GM18870 (cell line): ENCODE measurements around the gene NT5DC2.

Experiments
- ATAC-seq: cut with Tn5 transposase; IDR thresholded peaks from one replicate; pipeline ENCODE4 v1.9.1; 2021; ENCODE audit warnings: moderate library complexity; ENCODE audit not compliant: unreplicated experiment

Gene NT5DC2

GRCh38 chr3:52512727-52513126 lies 20.9 kb downstream of the NT5DC2 start:
- ATAC-seq: no peak

GRCh38 chr3:52512105-52512504 lies 21.6 kb downstream of the NT5DC2 start:
- no peak for ATAC-seq

GRCh38 chr3:52511509-52511908 lies 22.1 kb downstream of the NT5DC2 start:
- no peak for ATAC-seq

- no peak for ATAC-seq
Measured at GRCh38 chr3:52509753-52510328, 23.8 kb downstream of the NT5DC2 start.

- ATAC-seq: no peak
Measured at GRCh38 chr3:52507359-52507758, 26.3 kb downstream of the NT5DC2 start.

- ATAC-seq: no peak
Measured at GRCh38 chr3:52506266-52506966, 27.2 kb downstream of the NT5DC2 start.

- ATAC-seq: no peak
Measured at GRCh38 chr3:52504977-52505376, 28.7 kb downstream of the NT5DC2 start.

- no peak for ATAC-seq
Measured at GRCh38 chr3:52503788-52504424, 29.8 kb downstream of the NT5DC2 start.

GRCh38 chr3:52502808-52503350 lies 30.8 kb downstream of the NT5DC2 start:
- no peak for ATAC-seq

GRCh38 chr3:52502001-52502400 lies 31.7 kb downstream of the NT5DC2 start:
- no peak for ATAC-seq

- no peak for ATAC-seq
Measured at GRCh38 chr3:52501046-52501445, 32.6 kb downstream of the NT5DC2 start.

- no peak for ATAC-seq
Measured at GRCh38 chr3:52498137-52499054, 35.3 kb downstream of the NT5DC2 start.

- ATAC-seq: no peak
Measured at GRCh38 chr3:52495777-52496602, 37.7 kb downstream of the NT5DC2 start.

GRCh38 chr3:52494886-52495495 lies 38.7 kb downstream of the NT5DC2 start, which contains the start of gene STAB1:
Gene STAB1 (plus strand): TSS chr3:52495338. CDS start chr3:52495414, 76 bp downstream.
- no peak for ATAC-seq

GRCh38 chr3:52494445-52494844 lies 39.2 kb downstream of the NT5DC2 start:
- no peak for ATAC-seq

- no peak for ATAC-seq
Measured at GRCh38 chr3:52493232-52494017, 40.2 kb downstream of the NT5DC2 start.

- no peak for ATAC-seq
Measured at GRCh38 chr3:52492059-52492458, 41.6 kb downstream of the NT5DC2 start.

GRCh38 chr3:52490939-52491526 lies 42.6 kb downstream of the NT5DC2 start:
- no peak for ATAC-seq
